Measurements from ENCODE around the gene POU5F1.
"Not testable (repeated sequence)": the region's sequence is repeated elsewhere in the genome, so short reads cannot be mapped to it uniquely, and the experiment has no call there.

DNA sequence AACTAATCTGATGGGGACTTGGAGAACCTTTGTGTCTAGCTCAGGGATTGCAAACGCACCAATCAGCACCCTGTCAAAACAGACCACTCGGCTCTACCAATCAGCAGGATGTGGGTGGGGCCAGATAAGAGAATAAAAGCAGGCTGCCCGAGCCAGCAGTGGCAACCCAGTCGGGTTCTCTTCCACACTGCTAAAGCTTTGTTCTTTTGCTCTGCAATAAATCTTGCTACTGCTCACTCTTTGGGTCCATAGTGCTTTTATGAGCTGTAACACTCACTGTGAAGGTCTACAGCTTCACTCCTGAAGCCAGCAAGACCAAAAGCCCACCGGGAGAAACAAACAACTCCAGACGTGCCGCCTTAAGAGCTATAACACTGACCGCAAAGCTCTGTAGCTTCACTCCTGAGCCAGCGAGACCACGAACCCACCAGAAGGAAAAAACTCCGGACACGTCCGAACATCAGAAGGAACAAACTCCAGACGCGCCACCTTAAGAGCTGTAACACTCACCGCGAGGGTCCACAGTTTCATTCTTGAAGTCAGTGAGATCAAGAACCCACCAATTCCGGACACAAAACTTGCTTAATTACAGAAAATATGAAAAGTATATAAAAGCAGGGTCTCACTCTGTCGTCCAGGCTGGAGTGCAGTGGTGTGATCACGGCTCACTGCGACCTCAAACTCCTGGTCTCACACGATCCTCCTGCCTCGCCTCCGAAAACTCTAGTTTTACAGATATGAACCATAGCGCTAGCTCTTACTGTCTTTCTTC, 26.0 kb upstream of the POU5F1 start:
- TF ChIP-seq, protein P1, sequence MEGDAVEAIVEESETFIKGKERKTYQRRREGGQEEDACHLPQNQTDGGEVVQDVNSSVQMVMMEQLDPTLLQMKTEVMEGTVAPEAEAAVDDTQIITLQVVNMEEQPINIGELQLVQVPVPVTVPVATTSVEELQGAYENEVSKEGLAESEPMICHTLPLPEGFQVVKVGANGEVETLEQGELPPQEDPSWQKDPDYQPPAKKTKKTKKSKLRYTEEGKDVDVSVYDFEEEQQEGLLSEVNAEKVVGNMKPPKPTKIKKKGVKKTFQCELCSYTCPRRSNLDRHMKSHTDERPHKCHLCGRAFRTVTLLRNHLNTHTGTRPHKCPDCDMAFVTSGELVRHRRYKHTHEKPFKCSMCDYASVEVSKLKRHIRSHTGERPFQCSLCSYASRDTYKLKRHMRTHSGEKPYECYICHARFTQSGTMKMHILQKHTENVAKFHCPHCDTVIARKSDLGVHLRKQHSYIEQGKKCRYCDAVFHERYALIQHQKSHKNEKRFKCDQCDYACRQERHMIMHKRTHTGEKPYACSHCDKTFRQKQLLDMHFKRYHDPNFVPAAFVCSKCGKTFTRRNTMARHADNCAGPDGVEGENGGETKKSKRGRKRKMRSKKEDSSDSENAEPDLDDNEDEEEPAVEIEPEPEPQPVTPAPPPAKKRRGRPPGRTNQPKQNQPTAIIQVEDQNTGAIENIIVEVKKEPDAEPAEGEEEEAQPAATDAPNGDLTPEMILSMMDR (IDR thresholded peaks at IDR 0.05) = not testable (repeated sequence)
- not testable (repeated sequence) for TF ChIP-seq POLR2A (IDR thresholded peaks at IDR 0.05)
